ENCODE results near the gene NCOA7.
"Not testable (repeated sequence)": the region's sequence is repeated elsewhere in the genome, so short reads cannot be mapped to it uniquely, and the experiment has no call there.

Gene NCOA7

DNA sequence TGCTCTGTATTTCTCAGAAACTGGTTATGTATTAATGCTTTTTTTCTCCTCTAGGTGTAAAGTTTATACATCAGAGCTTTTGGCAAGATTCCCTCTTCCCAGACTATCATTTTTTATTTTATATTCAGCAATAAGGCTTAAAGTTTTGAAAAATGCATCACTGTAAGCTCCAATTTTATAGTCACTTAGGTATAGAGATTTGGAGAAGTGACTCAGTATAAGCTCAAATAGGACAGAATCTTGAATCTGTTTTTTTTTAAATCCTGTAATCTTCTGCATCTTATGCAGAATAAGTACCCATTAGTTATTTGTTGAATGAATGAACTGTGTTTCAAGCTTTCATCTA, 1.0 kb downstream of the NCOA7 start:
- DNase-seq (ENCODE audit: low read depth in 3 of 3, low spot score in 1 of 3) = no peak

DNA sequence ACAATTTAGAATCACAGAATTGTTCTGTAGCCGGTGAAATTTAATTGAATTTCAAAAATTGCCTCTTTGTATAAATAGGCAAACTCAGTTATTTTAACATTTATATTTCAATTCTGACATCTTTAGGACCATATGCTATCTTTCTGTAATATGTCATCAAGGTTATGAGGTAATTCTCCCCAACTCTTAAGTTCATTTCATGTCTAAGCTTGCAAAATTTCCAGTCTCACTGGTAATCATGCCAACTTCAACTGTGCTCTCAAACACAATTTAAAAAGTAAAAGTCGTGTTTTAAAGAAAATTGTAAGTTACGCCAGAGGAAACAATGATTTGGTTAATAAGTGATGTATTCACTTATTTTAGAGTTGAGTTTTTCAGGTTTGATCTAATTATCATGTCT, 1.4 kb downstream of the NCOA7 start:
- DNase-seq (ENCODE audit: low read depth in 3 of 3, low spot score in 1 of 3) = no peak

- no peak for DNase-seq (ENCODE audit: low read depth in 3 of 3, low spot score in 1 of 3)
Measured at GRCh38 chr6:125792680-125793079, 1.9 kb downstream of the NCOA7 start.

- DNase-seq (ENCODE audit: low read depth in 3 of 3, low spot score in 1 of 3) = no peak
Measured at GRCh38 chr6:125793280-125793679, 2.5 kb downstream of the NCOA7 start.

- DNase-seq (ENCODE audit: low read depth in 3 of 3, low spot score in 1 of 3) = no peak
Measured at GRCh38 chr6:125793863-125794262, 3.1 kb downstream of the NCOA7 start.

DNA sequence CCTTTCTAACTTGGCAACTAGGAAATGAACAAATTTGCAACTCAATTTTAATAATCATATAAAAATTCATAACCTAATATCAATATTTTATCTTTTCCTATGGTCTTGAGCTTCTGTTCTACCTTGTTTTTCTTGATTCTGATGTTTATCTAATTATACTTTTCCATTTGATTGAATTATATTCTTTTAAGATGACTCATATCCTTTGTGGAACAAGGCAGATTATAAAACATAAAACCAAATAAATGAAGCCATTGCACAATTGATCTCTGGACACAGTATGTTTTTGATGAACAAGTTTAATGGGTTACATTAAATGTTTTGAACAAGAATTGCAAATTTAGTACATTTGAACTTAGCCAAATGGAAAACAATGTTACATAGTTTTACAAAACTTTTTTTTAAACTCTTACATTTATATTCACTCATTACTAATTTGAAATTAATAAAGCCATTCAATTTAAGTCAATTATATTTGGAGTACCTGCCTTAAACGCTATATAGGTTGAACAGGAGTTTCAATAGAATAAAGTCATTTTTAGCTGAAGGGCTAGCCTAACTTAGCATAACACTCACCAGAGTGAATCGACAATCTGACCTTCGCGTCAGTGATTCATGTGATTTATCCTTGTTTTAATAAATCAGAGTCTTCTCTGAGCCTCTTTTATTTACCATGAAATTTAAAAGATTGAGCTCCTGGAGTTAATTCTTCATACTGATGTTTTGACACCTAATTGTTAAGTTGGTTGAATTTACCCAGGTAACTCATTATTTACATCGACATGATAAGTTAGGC, 3.8 kb downstream of the NCOA7 start:
- DNase-seq (ENCODE audit: low read depth in 3 of 3, low spot score in 1 of 3) = no peak

DNA sequence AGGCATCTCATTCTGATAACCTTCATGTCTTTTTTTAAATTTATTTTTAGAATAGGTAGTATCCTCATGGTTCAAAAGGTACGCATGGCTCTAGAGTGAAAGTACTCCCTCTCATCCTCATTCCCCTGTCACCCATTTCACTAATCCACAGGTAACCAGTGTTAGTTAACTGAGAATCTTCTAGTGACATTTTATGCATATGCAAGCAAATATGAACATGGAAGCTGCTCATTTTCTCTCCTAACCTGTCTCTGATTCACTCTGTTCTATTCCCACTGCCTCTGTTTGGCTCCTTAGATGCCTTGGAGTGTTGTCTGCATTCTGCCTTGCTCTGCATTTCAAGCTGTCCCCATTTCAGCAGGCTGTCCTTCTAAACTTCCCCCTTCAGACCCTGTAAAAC, 4.5 kb downstream of the NCOA7 start:
- no peak for DNase-seq (ENCODE audit: low read depth in 3 of 3, low spot score in 1 of 3)

DNA sequence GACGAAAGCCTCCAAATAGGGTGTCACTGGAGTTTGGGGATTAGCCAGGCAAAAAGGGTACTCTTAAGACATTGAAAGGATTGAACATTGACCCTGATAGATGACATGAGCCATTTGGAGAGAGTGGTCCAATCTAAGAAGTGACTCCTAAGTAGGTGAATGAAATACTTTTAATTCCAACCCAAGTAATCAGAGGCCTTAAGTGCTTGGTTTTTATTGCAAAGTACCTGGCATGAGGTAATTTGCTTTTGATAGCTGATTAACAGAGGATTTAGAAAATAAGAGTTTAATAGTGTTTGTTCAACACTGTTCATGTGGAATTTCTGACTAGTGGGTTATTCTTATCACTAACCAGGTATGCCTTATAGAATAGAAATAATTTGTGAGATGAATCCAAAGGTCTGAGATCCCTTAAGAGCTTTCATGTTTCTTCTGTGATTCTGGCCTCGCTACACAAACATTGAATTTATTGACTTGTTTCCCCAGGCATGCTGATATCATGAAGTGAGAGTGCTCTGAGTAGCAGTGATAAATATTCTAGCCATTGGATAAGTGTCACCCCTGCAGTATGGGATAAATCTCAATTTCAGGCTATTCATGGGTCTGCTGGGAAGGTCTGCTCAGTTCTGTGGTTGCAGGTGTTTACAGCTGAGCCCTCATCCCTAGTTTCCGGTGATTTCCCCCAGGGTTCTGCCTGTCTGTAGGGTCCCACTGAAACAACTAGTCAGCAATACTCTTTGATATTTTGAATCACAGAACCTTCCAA, 6.5 kb downstream of the NCOA7 start:
- DNase-seq (ENCODE audit: low read depth in 3 of 3, low spot score in 1 of 3) = no peak

GRCh38 chr6:125797886-125798444, 7.2 kb downstream of the NCOA7 start:
- DNase-seq (ENCODE audit: low read depth in 3 of 3, low spot score in 1 of 3) = no peak

- DNase-seq (ENCODE audit: low read depth in 3 of 3, low spot score in 1 of 3) = no peak
Measured at GRCh38 chr6:125798734-125799508, 8.2 kb downstream of the NCOA7 start.

DNA sequence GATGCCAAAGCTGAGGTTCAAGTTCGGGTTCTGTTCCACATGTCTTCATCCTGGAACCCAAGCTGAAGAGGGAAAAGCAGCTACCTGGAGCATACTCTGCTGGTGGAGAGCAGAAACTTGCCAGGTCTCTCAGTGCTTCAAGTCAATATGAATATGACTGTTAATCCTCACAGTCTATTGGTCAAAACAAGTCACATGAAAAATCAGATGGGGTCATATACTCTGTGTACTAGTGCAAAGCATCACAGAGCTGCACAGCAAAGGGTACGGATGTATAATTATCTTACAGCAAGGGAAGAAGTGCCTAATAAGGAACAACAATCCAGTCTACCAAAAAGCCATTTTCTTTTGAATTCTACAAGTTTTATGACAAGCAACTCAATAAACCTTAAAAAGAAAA, 11.6 kb downstream of the NCOA7 start:
- DNase-seq (ENCODE audit: low read depth in 3 of 3, low spot score in 1 of 3) = no peak

- DNase-seq (ENCODE audit: low read depth in 3 of 3, low spot score in 1 of 3) = no peak
Measured at GRCh38 chr6:125802943-125803377, 12.2 kb downstream of the NCOA7 start.

DNA sequence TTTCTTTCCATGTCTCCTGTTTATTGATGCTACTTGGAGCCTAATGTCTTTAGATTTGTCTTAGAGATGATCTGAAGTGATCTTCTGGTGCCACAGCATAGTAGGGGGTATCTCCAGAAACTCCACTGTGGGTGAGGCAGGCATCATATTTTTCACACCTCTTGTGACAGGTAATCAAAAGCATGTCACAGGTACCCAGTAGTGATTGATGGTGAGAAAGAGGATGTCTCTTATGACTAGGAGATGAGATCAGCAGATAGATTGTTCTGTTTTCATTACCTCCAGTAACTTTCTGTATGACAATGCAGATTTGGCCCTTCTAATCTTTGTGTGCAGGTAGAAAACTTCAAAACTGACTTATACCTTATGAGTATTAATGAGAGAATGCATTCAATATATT, 13.5 kb downstream of the NCOA7 start:
- no peak for DNase-seq (ENCODE audit: low read depth in 3 of 3, low spot score in 1 of 3)

GRCh38 chr6:125804866-125805425, 14.2 kb downstream of the NCOA7 start:
- not testable (repeated sequence) for DNase-seq (ENCODE audit: low read depth in 3 of 3, low spot score in 1 of 3)

DNA sequence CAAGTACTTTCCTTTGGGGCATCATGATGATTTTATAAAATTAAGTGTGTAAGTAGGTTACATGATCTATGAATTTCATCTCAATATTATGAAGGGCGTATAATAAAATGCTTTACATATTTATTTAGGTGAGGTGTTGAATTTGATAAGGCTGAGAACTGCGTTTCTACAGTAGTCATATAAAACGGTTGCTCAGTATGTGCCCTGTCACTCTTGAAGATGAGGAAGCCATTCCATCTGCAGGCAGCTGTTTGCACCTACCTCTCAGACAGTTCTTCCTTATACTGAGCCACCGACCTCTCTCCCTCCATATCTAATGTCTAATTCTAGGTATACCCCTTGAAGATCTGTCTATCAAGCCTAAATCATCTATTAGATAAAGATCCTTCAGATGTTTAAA, 16.1 kb downstream of the NCOA7 start:
- DNase-seq (ENCODE audit: low read depth in 3 of 3, low spot score in 1 of 3) = no peak

DNA sequence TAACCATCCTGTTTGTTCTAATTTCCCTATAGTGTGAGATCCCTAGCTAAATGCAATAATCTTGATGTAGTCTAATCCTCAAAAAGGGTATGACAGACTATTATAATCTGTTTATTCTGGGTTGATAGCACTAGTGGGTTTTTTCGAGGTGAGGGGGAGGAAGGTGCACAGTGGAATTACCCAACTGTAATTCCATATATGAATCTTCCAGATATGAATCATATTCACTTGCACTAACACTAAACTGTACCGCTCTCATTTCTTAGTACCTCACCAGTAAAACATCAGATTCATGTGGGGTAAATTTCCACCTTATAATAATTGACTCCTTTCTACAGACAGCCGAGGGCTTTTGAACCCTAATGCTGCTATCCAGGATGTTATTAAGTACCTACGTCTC, 16.5 kb downstream of the NCOA7 start:
- no peak for DNase-seq (ENCODE audit: low read depth in 3 of 3, low spot score in 1 of 3)

DNA sequence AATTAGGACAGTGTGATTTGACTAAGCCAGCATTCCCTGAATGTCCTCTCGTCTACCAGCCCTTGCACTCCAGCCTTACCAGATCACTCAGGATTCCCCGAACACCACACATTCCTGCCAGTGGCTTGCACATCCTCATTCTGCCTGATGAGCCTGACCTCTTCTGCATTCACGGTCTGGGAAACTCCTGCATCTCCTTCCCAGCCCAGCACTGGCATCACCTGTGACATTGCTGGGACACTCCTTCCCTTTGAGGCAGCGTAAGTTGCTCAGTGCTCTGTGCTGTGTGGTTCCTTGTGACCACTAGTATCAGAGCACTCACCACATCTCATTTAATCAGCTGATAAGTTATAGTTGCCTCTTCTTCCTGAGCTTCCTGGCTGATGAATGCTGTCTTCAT, 17.3 kb downstream of the NCOA7 start:
- no peak for DNase-seq (ENCODE audit: low read depth in 3 of 3, low spot score in 1 of 3)

GRCh38 chr6:125808591-125808990, 17.8 kb downstream of the NCOA7 start:
- no peak for DNase-seq (ENCODE audit: low read depth in 3 of 3, low spot score in 1 of 3)

DNA sequence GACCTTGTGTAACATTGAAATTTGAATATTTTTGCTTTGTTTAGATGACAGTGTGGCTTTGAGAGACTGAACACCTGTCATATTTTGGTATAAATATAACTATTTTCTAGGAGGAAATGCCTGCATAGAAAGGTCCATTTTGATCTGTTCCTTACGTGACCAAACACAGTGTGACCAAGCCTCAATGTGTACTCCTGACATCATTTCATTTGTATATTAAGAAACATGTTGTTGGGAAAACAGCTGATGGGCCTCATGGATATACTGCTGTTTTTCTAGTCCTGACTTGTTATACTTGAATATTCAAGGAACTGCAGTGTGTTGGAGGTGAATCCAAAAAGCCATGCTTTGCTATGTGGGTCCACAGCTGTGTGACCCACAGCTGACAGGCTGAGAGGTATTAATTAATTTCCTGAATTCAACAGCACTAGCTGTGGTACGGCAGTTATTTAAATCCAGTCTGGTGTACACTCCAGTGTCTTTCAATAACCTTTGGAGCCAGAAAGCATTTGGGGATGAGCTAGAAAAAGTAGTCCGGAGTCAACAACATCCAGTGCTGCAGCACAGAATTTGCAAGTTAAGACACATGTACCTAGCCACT, 18.9 kb downstream of the NCOA7 start:
- no peak for DNase-seq (ENCODE audit: low read depth in 3 of 3, low spot score in 1 of 3)

- no peak for DNase-seq (ENCODE audit: low read depth in 3 of 3, low spot score in 1 of 3)
Measured at GRCh38 chr6:125810445-125810844, 19.7 kb downstream of the NCOA7 start.

DNA sequence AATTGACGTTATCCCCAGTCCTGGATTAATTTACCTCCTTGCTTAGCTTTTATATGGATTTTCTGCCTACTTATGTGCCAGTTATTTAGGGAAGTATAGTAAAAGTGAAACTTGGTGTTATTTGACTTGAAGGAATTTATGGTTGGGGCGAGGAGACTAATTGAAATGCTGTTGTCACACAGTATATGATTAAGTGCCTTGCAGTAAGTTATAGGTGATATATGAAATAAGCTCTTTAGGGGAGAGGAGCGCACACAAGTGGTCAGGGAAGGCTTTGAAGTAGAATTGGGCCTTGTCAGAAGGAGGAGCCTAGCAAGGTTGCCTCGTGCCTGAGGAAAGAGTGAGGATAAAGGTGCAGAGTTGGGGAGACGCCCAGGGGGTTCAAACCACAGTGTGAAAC, 20.5 kb downstream of the NCOA7 start:
- no peak for DNase-seq (ENCODE audit: low read depth in 3 of 3, low spot score in 1 of 3)

Data from stimulated activated CD4-positive, alpha-beta T cell treated with anti-CD3 and anti-CD28 coated beads, TNF-alpha, amount 100 ng/mL, for 1 hour (primary cell).